Fibroblast of lung (primary cell): ENCODE data around the gene TKT. TPM values are rescaled to one million over a fixed set of nuclear protein-coding genes. Genes with fewer than 3 reads are reported as not detected.
A peak's percentile ranks its signal among the peaks of the same experiment; 100 is the strongest.
"Not testable (repeated sequence)": the region's sequence is repeated elsewhere in the genome, so short reads cannot be mapped to it uniquely, and the experiment has no call there.

Source experiments
- DNase-seq, 2 donors: peaks; one replicate each; pipeline versions ENCODE4 v3.0.0 to v3.0.0-alpha.2; 2010; ENCODE audit warnings: low read depth in 2 of 2
- H2AFZ ChIP-seq: 2 replicates; pipeline ENCODE4 v1.5.1; 2012; ENCODE audit warnings: low read length, control low read depth, inconsistent platforms
- H3K27ac ChIP-seq: 2 replicates; pipeline ENCODE4 v1.5.1; 2011; ENCODE audit warnings: low read length, control low read depth; ENCODE audit not compliant: insufficient read depth
- H3K27me3 ChIP-seq: 2 replicates; pipeline ENCODE4 v1.5.1; 2011; ENCODE audit warnings: mild to moderate bottlenecking, low read length; ENCODE audit not compliant: control insufficient read depth, insufficient read depth
- H3K36me3 ChIP-seq: 2 replicates; pipeline ENCODE4 v1.5.1; 2011; ENCODE audit warnings: low read length; ENCODE audit not compliant: control insufficient read depth, insufficient read depth
- H3K4me1 ChIP-seq: 2 replicates; pipeline ENCODE4 v1.5.1; 2011; ENCODE audit warnings: low read length; ENCODE audit not compliant: control insufficient read depth, insufficient read depth; ENCODE audit errors: extremely low read depth
- H3K4me2 ChIP-seq: 2 replicates; pipeline ENCODE4 v1.5.1; 2011; ENCODE audit warnings: low read length, control low read depth; ENCODE audit not compliant: insufficient read depth; ENCODE audit errors: extremely low read depth
- H3K4me3 ChIP-seq, 4 experiments: fragments of 200-600 bp in 1 of 4; sonication (generic) in 1 of 4; replicated peaks in 1 of 4; 2 replicates each; pipeline ENCODE4 v1.5.1; 2011 to 2016; ENCODE audit warnings: low read length in 4 of 4, low read depth in 3 of 4, mild to moderate bottlenecking in 3 of 4, control low read depth in 2 of 4, inconsistent platforms in 1 of 4, mixed read lengths in 1 of 4; ENCODE audit not compliant: insufficient read depth in 1 of 4; ENCODE audit errors: control extremely low read depth in 1 of 4
- H3K79me2 ChIP-seq: 2 replicates; pipeline ENCODE4 v1.5.1; 2012; ENCODE audit warnings: mild to moderate bottlenecking, low read length, inconsistent platforms; ENCODE audit not compliant: control insufficient read depth, insufficient read depth
- H3K9ac ChIP-seq: 2 replicates; pipeline ENCODE4 v1.5.1; 2011; ENCODE audit warnings: mild to moderate bottlenecking, low read length, control low read depth; ENCODE audit not compliant: insufficient read depth
- H3K9me3 ChIP-seq: 2 replicates; pipeline ENCODE4 v1.5.1; 2012; ENCODE audit warnings: low read depth, low read length; ENCODE audit not compliant: control insufficient read depth, insufficient read depth
- H4K20me1 ChIP-seq: 2 replicates; pipeline ENCODE4 v1.5.1; 2011; ENCODE audit warnings: low read length; ENCODE audit not compliant: control insufficient read depth, insufficient read depth; ENCODE audit errors: extremely low read depth
- CTCF ChIP-seq, 2 donors: IDR thresholded peaks in 1 of 2; conservative IDR thresholded peaks in 1 of 2; 1 replicate in 1 of 2; 2 replicates in 1 of 2; pipeline ENCODE4 v1.5.1; 2011 to 2012; ENCODE audit warnings: low read length in 2 of 2, control low read depth in 1 of 2, inconsistent platforms in 1 of 2, low read depth in 1 of 2, mild to moderate bottlenecking in 1 of 2
- EZH2 ChIP-seq: IDR thresholded peaks from 2 replicates; pipeline ENCODE4 v1.5.1; 2012; ENCODE audit warnings: low read length, control low read depth, mild to moderate bottlenecking; ENCODE audit errors: missing control alignments
- polyA plus RNA-seq, 2 donors: library from polyadenylated mRNA; depleted of rRNA in 1 of 2; stranded (reverse) in 1 of 2; unstranded in 1 of 2; fragments of >200 nt; gene quantifications; 2 replicates each; pipeline ENCODE4 v1.2.1, GENCODE V29; 2011 to 2012; ENCODE audit warnings: missing spikeins in 1 of 2
- total RNA-seq: library from RNA; depleted of rRNA; stranded (reverse); fragments of >200 nt; gene quantifications from 2 replicates; pipeline ENCODE4 v1.2.1, GENCODE V29; 2014

The TKT gene
- total and polyA plus RNA-seq, 2 donors (not counting 1 experiment from before 2014, with no cell fraction given): 163 to 810 TPM

- no peaks in the 10 kb centered on the region for H3K27me3 ChIP-seq
- peak overlapping the region; percentile 95 to 97 (median 97) for H3K4me3 ChIP-seq
- peak in 1 of 2 donors; percentile 23 for DNase-seq
- no peaks in the 10 kb centered on the region for H3K9me3 ChIP-seq
- TF ChIP-seq CTCF (conservative IDR thresholded peaks at IDR 0.05 in 1 of 2, IDR thresholded peaks at IDR 0.05 in 1 of 2; ENCODE audit: low read depth in 1 of 2, low read length in 2 of 2) (no peak), EZH2 (no peak)
- H3K9ac ChIP-seq: peak overlapping the region; percentile 73
- peaks cover 15% of the 10 kb centered on the region for H3K4me1 ChIP-seq
- H3K79me2 ChIP-seq: peaks cover 54% of the 10 kb centered on the region
- peaks cover 3% of the 10 kb centered on the region for H3K36me3 ChIP-seq
- peak overlapping the region; percentile 97 for H3K4me2 ChIP-seq
- no peak overlapping the region for H2AFZ ChIP-seq
- H3K27ac ChIP-seq: peak overlapping the region; percentile 69
- H4K20me1 ChIP-seq: peaks cover 11% of the 10 kb centered on the region
Measured at GRCh38 chr3:53255423-53255774, 423 bp downstream of the TKT start.

- peak overlapping the region; percentile 97 for H3K4me2 ChIP-seq
- peak overlapping the region; percentile 73 for H3K9ac ChIP-seq
- peaks cover 18% of the 10 kb centered on the region for H3K4me1 ChIP-seq
- H3K9me3 ChIP-seq: no peaks in the 10 kb centered on the region
- peaks cover 3% of the 10 kb centered on the region for H3K36me3 ChIP-seq
- DNase-seq: peak; percentile 44 to 62
- peak overlapping the region; percentile 95 to 97 (median 97) for H3K4me3 ChIP-seq
- H4K20me1 ChIP-seq: peaks cover 11% of the 10 kb centered on the region
- H2AFZ ChIP-seq: no peak overlapping the region
- no peak for TF ChIP-seq CTCF (conservative IDR thresholded peaks at IDR 0.05 in 1 of 2, IDR thresholded peaks at IDR 0.05 in 1 of 2; ENCODE audit: low read depth in 1 of 2, low read length in 2 of 2)
- TF ChIP-seq EZH2: no peak
- no peaks in the 10 kb centered on the region for H3K27me3 ChIP-seq
- peak overlapping the region; percentile 69 for H3K27ac ChIP-seq
- peaks cover 60% of the 10 kb centered on the region for H3K79me2 ChIP-seq
Measured at GRCh38 chr3:53254509-53255422, 1.1 kb downstream of the TKT start.

- H3K79me2 ChIP-seq: peaks cover 69% of the 10 kb centered on the region
- no peak overlapping the region for H3K9ac ChIP-seq
- H3K4me3 ChIP-seq: peak overlapping the region; percentile 95 to 97 (median 97)
- peak in 1 of 2 donors; percentile 17 for DNase-seq
- H2AFZ ChIP-seq: no peak overlapping the region
- H3K9me3 ChIP-seq: no peaks in the 10 kb centered on the region
- peaks cover 15% of the 10 kb centered on the region for H3K4me1 ChIP-seq
- TF ChIP-seq CTCF (conservative IDR thresholded peaks at IDR 0.05 in 1 of 2, IDR thresholded peaks at IDR 0.05 in 1 of 2; ENCODE audit: low read depth in 1 of 2, low read length in 2 of 2) (no peak), EZH2 (no peak)
- peaks cover 3% of the 10 kb centered on the region for H3K36me3 ChIP-seq
- peak overlapping the region; percentile 22 for H3K27ac ChIP-seq
- no peaks in the 10 kb centered on the region for H3K27me3 ChIP-seq
- peak overlapping the region; percentile 97 for H3K4me2 ChIP-seq
- peaks cover 11% of the 10 kb centered on the region for H4K20me1 ChIP-seq
Measured at GRCh38 chr3:53253707-53254508, 1.9 kb downstream of the TKT start.

GRCh38 chr3:53252947-53253322, 2.9 kb downstream of the TKT start:
- H3K27me3 ChIP-seq, H3K9me3 ChIP-seq, DNase-seq, H2AFZ ChIP-seq, H3K27ac ChIP-seq, H3K36me3 ChIP-seq, H3K9ac ChIP-seq: not testable (repeated sequence)
- H3K4me3 ChIP-seq: peak overlapping the region; percentile 3 to 97 (median 54)
- H3K4me2 ChIP-seq: peak overlapping the region; percentile 85
- peaks cover 15% of the 10 kb centered on the region for H3K4me1 ChIP-seq
- peaks cover 13% of the 10 kb centered on the region for H4K20me1 ChIP-seq
- H3K79me2 ChIP-seq: peaks cover 79% of the 10 kb centered on the region
